GM23338 (cell line): ENCODE results near the gene MSL1.

Experiments used
- CREB1 ChIP-seq: fragments of 250-450 bp; sonication (Bioruptor Pico); IDR thresholded peaks from 2 replicates; pipeline ENCODE4 v1.5.0; 2020; ENCODE audit warnings: low read depth, mild to moderate bottlenecking, moderate library complexity
- ETS1 ChIP-seq: IDR thresholded peaks from 2 replicates; pipeline ENCODE4 v1.6.1; 2016; ENCODE audit warnings: antibody characterized with exemption
- EZH2 ChIP-seq: fragments of 200-600 bp; sonication (generic); IDR thresholded peaks from one replicate; pipeline ENCODE4 v1.8.0; 2017; ENCODE audit warnings: antibody characterized with exemption, mild to moderate bottlenecking, low read depth; ENCODE audit not compliant: unreplicated experiment
- EZH2phosphoT487 ChIP-seq: fragments of 200-600 bp; sonication (generic); IDR thresholded peaks from one replicate; pipeline ENCODE4 v1.8.1; 2018; ENCODE audit warnings: antibody characterized with exemption; ENCODE audit not compliant: unreplicated experiment
- JUNB ChIP-seq: IDR thresholded peaks from one replicate; pipeline ENCODE4 v1.6.1; 2016; ENCODE audit warnings: antibody characterized with exemption; ENCODE audit not compliant: unreplicated experiment
- NANOG ChIP-seq: IDR thresholded peaks from 2 replicates; pipeline ENCODE4 v1.6.1; 2016; ENCODE audit warnings: antibody characterized with exemption, borderline replicate concordance
- POLR2AphosphoS5 ChIP-seq: IDR thresholded peaks from 2 replicates; pipeline ENCODE4 v1.6.1; 2016; ENCODE audit warnings: antibody characterized with exemption, low read depth
- REST ChIP-seq: IDR thresholded peaks from one replicate; pipeline ENCODE4 v1.6.1; 2018; ENCODE audit warnings: antibody characterized with exemption; ENCODE audit not compliant: unreplicated experiment
- STAT1 ChIP-seq: IDR thresholded peaks from one replicate; pipeline ENCODE4 v1.6.1; 2016; ENCODE audit warnings: antibody characterized with exemption; ENCODE audit not compliant: unreplicated experiment
- ZNF114 ChIP-seq: fragments of 250-450 bp; sonication (Bioruptor Pico); IDR thresholded peaks from 2 replicates; pipeline ENCODE4 v1.5.0; 2020; ENCODE audit warnings: mild to moderate bottlenecking, moderate library complexity
- TF ChIP-seq, protein P1 (sequence below), 2 experiments: fragments of 200-600 bp in 1 of 2; sonication (generic) in 1 of 2; conservative IDR thresholded peaks; 2 replicates each; pipeline versions ENCODE4 v1.5.1 to v1.6.1; 2016 to 2017; ENCODE audit warnings: antibody characterized with exemption in 2 of 2, low read depth in 2 of 2, mild to moderate bottlenecking in 2 of 2, moderate library complexity in 1 of 2

DNA sequence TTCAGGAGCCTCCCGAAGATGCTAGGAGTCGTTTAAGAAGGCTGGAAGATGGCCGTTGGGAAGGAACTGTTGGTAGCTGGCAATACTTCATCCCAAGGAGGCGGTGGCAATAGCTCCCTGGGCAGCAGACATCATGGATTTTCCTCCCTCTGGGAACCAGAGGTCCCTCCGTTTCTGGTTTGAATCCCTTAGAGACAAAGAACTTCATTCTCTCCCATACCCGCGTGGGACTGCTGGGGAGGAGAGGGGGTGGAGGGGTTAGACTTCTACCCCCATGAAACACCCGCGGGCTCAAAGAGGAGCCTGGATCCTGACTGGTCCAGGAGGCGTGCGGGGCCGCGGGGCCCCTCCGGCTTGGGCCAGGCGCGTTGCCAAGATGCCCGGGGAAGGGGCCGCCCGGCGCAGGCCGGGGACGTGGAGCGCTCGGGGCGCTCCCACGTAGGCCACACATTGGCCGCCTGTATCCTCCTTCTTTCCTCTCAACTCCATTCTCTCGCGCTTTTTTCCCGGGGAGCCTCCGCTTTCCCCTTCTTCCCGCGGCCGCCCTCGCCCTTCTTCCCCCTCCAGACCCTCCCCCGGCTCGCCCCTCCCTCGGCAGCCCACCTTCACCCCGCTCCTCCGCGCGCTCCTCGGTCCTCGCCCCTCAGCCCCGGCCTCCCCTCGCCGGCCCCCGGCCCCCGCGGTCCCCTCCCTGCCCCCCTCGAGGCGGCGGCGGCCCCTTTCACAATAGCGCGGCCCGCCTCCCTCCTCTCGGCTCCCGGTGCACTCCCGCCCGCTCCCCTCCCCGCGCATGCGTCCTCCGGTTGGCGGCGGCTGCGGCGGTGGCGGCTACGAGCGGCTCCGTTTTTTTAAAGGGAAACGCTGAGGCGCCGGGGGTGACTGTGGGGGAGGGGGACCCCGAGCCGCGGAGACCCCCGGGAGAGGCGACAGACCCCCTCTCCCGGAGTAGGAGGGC, at the start of gene MSL1:
- no peak for TF ChIP-seq REST
- TF ChIP-seq, protein P1, sequence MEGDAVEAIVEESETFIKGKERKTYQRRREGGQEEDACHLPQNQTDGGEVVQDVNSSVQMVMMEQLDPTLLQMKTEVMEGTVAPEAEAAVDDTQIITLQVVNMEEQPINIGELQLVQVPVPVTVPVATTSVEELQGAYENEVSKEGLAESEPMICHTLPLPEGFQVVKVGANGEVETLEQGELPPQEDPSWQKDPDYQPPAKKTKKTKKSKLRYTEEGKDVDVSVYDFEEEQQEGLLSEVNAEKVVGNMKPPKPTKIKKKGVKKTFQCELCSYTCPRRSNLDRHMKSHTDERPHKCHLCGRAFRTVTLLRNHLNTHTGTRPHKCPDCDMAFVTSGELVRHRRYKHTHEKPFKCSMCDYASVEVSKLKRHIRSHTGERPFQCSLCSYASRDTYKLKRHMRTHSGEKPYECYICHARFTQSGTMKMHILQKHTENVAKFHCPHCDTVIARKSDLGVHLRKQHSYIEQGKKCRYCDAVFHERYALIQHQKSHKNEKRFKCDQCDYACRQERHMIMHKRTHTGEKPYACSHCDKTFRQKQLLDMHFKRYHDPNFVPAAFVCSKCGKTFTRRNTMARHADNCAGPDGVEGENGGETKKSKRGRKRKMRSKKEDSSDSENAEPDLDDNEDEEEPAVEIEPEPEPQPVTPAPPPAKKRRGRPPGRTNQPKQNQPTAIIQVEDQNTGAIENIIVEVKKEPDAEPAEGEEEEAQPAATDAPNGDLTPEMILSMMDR (conservative IDR thresholded peaks at IDR 0.05; ENCODE audit: low read depth in 2 of 2): no peak
- TF ChIP-seq POLR2AphosphoS5: peak; percentile 59
- TF ChIP-seq NANOG: no peak
- no peak for TF ChIP-seq EZH2
- no peak for TF ChIP-seq JUNB
- no peak for TF ChIP-seq ZNF114 (CRISPR knock-in tag)
- no peak for TF ChIP-seq EZH2phosphoT487
- TF ChIP-seq ETS1: no peak
- no peak for TF ChIP-seq STAT1
- no peak for TF ChIP-seq CREB1 (CRISPR knock-in tag)
